Measurements from ENCODE around the gene ACOXL. TPM values are rescaled to one million over a fixed set of nuclear protein-coding genes. Genes with fewer than 3 reads are reported as not detected.

The ACOXL gene
- total and polyA plus RNA-seq, 9 donors = 0.08 to 0.56 (median 0.19) TPM

GRCh38 chr2:111145951-111146350 is 413.6 kb downstream of the ACOXL start:
- no peaks in the 10 kb centered on the region for H3K36me3 ChIP-seq (ENCODE audit: control insufficient read depth, insufficient read depth, low read length)
- DNase-seq = no peak

DNA sequence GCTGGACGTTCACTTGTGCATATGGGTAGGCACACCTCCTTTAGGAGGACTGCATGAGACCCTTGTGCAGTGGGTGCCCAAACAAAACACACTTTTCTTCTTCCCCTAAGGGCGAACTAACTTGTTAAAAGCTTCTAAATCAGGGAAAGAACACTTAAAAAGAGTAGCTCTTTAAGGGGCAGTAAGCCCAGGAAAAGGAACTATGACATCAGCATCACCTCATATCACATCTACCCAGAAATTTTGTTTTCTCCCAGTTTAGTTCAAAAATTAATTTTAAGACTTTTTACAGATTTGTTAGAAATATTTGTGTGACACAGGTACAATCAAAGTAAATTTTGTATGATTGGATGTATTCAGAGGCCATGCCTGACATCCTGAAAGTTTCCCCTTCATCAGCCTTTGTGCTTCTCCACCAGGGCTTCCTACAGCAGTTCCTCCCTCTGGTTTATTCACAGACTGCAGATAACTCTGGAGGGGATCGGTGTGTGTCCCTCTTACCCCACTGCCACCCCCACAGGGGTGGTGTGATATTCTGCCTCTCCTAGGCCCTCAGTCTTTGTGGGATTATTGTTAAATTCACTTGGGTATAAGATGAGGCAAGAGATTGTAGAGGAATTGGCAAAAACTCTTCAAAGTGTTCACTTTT is 416.0 kb downstream of the ACOXL start:
- H3K9me3 ChIP-seq (replicated peaks; ENCODE audit: control insufficient read depth, low read depth, low read length) = no peaks in the 10 kb centered on the region
- H3K4me1 ChIP-seq (ENCODE audit: control insufficient read depth, insufficient read depth, low read length) = no peaks in the 10 kb centered on the region
- peaks cover 11% of the 10 kb centered on the region for H3K36me3 ChIP-seq (ENCODE audit: control insufficient read depth, insufficient read depth, low read length)
- 90% methylated on average over 2 of the region's 3 CpGs for whole genome bisulfite sequencing (ENCODE audit: insufficient coverage)
- no peaks in the 10 kb centered on the region for H3K27me3 ChIP-seq (ENCODE audit: control insufficient read depth, insufficient read depth, low read length)
- peak overlapping the region; percentile 67 for H3K27ac ChIP-seq (ENCODE audit: low read length)
- no peak for DNase-seq
- H3K4me3 ChIP-seq (ENCODE audit: low read length) = no peak overlapping the region

More at GRCh38 chr2:111145951-111146350, 413.6 kb downstream of the ACOXL start:
- no CpG with 5 or more reads among the region's 2 CpGs for WGBS (ENCODE audit: insufficient coverage)
- Histone ChIP-seq H3K4me1 (ENCODE audit: control insufficient read depth, insufficient read depth, low read length) (no peaks in the 10 kb centered on the region), H3K9me3 (replicated peaks; ENCODE audit: control insufficient read depth, low read depth, low read length) (no peaks in the 10 kb centered on the region), H3K4me3 (ENCODE audit: low read length) (no peak overlapping the region), H3K27me3 (ENCODE audit: control insufficient read depth, insufficient read depth, low read length) (no peaks in the 10 kb centered on the region), H3K27ac (ENCODE audit: low read length) (no peak overlapping the region)

GRCh38 chr2:111148925-111149324 is 416.6 kb downstream of the ACOXL start:
- H3K4me3 ChIP-seq (ENCODE audit: low read length) = no peak overlapping the region
- no peaks in the 10 kb centered on the region for H3K27me3 ChIP-seq (ENCODE audit: control insufficient read depth, insufficient read depth, low read length)
- H3K9me3 ChIP-seq (replicated peaks; ENCODE audit: control insufficient read depth, low read depth, low read length) = no peaks in the 10 kb centered on the region
- H3K36me3 ChIP-seq (ENCODE audit: control insufficient read depth, insufficient read depth, low read length) = peaks cover 14% of the 10 kb centered on the region
- WGBS (ENCODE audit: insufficient coverage) = 83% methylated on average over 1 of the region's 8 CpGs
- peak overlapping the region; percentile 67 for H3K27ac ChIP-seq (ENCODE audit: low read length)
- no peaks in the 10 kb centered on the region for H3K4me1 ChIP-seq (ENCODE audit: control insufficient read depth, insufficient read depth, low read length)
- peak; percentile 28 for DNase-seq

DNA sequence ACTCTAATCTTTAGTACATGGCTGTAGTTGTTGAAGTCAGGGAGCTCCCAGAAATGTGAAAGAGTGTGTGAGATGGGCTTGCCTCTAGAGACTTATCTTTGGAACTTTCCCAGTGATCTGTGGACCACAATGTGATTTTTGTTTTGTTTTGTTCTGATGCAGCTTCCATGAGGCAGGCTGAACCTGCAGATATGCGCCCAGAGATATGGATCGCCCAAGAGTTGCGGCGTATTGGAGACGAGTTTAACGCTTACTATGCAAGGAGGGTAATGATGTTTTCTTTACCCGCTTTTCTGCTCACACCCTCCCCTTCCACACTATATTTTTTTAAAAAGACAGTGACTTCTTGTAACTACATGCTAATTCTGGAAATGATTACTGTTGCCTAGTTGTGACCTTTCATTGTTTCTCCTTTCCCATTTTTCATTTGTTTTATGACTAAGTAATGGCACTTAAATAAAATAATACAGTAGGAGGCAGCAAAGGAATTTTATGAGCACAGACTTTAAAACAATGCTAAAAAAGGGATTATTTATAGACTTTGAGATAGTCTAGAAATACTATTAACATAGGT is 417.6 kb downstream of the ACOXL start:
- H3K4me3 ChIP-seq (ENCODE audit: low read length) = no peak overlapping the region
- H3K27me3 ChIP-seq (ENCODE audit: control insufficient read depth, insufficient read depth, low read length) = no peaks in the 10 kb centered on the region
- no peaks in the 10 kb centered on the region for H3K9me3 ChIP-seq (replicated peaks; ENCODE audit: control insufficient read depth, low read depth, low read length)
- peaks cover 20% of the 10 kb centered on the region for H3K36me3 ChIP-seq (ENCODE audit: control insufficient read depth, insufficient read depth, low read length)
- no peak overlapping the region for H3K27ac ChIP-seq (ENCODE audit: low read length)
- no CpG with 5 or more reads among the region's 7 CpGs for WGBS (ENCODE audit: insufficient coverage)
- DNase-seq = no peak
- H3K4me1 ChIP-seq (ENCODE audit: control insufficient read depth, insufficient read depth, low read length) = no peaks in the 10 kb centered on the region

GRCh38 chr2:111154758-111155157 is 422.4 kb downstream of the ACOXL start:
- peaks cover 6% of the 10 kb centered on the region for H3K4me1 ChIP-seq (ENCODE audit: control insufficient read depth, insufficient read depth, low read length)
- H3K27ac ChIP-seq (ENCODE audit: low read length) = no peak overlapping the region
- H3K36me3 ChIP-seq (ENCODE audit: control insufficient read depth, insufficient read depth, low read length) = peaks cover 38% of the 10 kb centered on the region
- H3K27me3 ChIP-seq (ENCODE audit: control insufficient read depth, insufficient read depth, low read length) = no peaks in the 10 kb centered on the region
- no peaks in the 10 kb centered on the region for H3K9me3 ChIP-seq (replicated peaks; ENCODE audit: control insufficient read depth, low read depth, low read length)
- no peak for DNase-seq
- 90% methylated on average over 5 of the region's 6 CpGs for WGBS (ENCODE audit: insufficient coverage)
- no peak overlapping the region for H3K4me3 ChIP-seq (ENCODE audit: low read length)

DNA sequence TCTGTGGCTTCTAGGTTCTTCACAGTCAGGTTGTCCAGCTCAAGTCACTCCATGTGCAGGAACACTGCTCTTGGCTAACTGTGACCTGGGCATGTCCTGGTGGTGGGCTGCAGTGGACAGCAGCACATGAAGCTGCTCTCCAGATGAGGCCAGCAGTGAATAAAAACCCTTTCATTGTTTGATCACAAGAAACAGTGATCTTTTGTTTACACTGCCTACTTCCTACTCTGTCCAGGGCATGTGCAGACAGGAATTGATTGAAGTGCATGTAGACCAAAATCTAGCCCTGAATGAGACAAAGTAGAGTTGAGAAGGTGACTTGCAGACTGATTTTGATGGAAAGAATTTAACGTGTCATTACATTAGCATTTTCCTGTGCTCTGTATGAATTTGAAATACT is 423.2 kb downstream of the ACOXL start:
- Histone ChIP-seq H3K27me3 (ENCODE audit: control insufficient read depth, insufficient read depth, low read length) (no peaks in the 10 kb centered on the region), H3K27ac (ENCODE audit: low read length) (no peak overlapping the region), H3K36me3 (ENCODE audit: control insufficient read depth, insufficient read depth, low read length) (peaks cover 39% of the 10 kb centered on the region), H3K4me3 (ENCODE audit: low read length) (no peak overlapping the region), H3K9me3 (replicated peaks; ENCODE audit: control insufficient read depth, low read depth, low read length) (no peaks in the 10 kb centered on the region), H3K4me1 (ENCODE audit: control insufficient read depth, insufficient read depth, low read length) (peaks cover 9% of the 10 kb centered on the region)
- no CpG with 5 or more reads among the region's 1 CpG for WGBS (ENCODE audit: insufficient coverage)
- no peak for DNase-seq

DNA sequence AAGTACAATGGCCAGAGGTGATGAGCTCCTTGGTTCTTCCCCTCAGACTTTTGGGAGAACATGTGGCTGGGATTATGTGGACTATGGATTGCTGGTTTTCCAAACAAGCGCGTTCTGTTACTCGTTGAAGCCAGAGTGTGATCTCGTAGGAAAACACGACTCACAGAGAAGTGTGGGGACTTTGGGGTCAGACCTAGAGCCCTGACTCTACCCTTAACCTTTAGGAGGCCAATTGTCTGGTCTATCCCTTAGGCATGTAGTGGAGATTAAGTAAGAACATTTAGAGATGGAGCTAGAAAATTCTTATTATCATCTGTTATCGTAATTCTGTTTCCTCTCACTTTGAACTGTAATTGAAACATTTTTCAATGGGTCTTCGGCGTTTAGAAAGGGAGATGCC is 424.2 kb downstream of the ACOXL start:
- 63% methylated on average over 7 of the region's 8 CpGs for WGBS (ENCODE audit: insufficient coverage)
- Histone ChIP-seq H3K4me3 (ENCODE audit: low read length) (no peak overlapping the region), H3K36me3 (ENCODE audit: control insufficient read depth, insufficient read depth, low read length) (peaks cover 43% of the 10 kb centered on the region), H3K27me3 (ENCODE audit: control insufficient read depth, insufficient read depth, low read length) (no peaks in the 10 kb centered on the region), H3K9me3 (replicated peaks; ENCODE audit: control insufficient read depth, low read depth, low read length) (no peaks in the 10 kb centered on the region), H3K4me1 (ENCODE audit: control insufficient read depth, insufficient read depth, low read length) (peaks cover 17% of the 10 kb centered on the region), H3K27ac (ENCODE audit: low read length) (no peak overlapping the region)
- DNase-seq = no peak

- H3K4me3 ChIP-seq (ENCODE audit: low read length) = no peak overlapping the region
- H3K27ac ChIP-seq (ENCODE audit: low read length) = no peak overlapping the region
- no peak for DNase-seq
- H3K9me3 ChIP-seq (replicated peaks; ENCODE audit: control insufficient read depth, low read depth, low read length) = no peaks in the 10 kb centered on the region
- H3K4me1 ChIP-seq (ENCODE audit: control insufficient read depth, insufficient read depth, low read length) = peaks cover 24% of the 10 kb centered on the region
- H3K27me3 ChIP-seq (ENCODE audit: control insufficient read depth, insufficient read depth, low read length) = no peaks in the 10 kb centered on the region
- 57% methylated on average over 3 of the region's 5 CpGs for WGBS (ENCODE audit: insufficient coverage)
- peaks cover 36% of the 10 kb centered on the region for H3K36me3 ChIP-seq (ENCODE audit: control insufficient read depth, insufficient read depth, low read length)
Observed at GRCh38 chr2:111157071-111157661, 424.8 kb downstream of the ACOXL start.

DNA sequence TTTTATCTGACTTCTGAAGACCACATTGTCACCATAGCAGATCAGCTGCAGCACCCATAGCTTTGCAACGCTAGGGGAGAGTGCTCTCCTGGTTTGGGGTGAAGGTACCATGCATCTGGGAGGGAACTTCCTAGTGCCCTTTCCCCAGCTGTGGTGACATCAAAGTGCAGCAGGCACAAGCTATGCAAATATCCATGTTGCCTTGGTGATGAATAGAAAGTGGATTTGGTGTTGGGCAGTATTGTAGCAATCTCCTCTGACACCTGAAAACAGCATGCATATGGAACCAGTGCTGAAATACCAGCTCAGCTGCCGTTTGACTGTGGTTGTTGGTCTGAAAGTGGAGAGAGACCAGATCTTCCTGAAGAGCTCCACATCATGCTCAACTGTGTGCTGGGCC is 425.4 kb downstream of the ACOXL start:
- WGBS (ENCODE audit: insufficient coverage) = 60% methylated on average over 1 of the region's 2 CpGs
- DNase-seq = no peak
- Histone ChIP-seq H3K27ac (ENCODE audit: low read length) (no peak overlapping the region), H3K36me3 (ENCODE audit: control insufficient read depth, insufficient read depth, low read length) (peaks cover 32% of the 10 kb centered on the region), H3K4me1 (ENCODE audit: control insufficient read depth, insufficient read depth, low read length) (peaks cover 28% of the 10 kb centered on the region), H3K27me3 (ENCODE audit: control insufficient read depth, insufficient read depth, low read length) (no peaks in the 10 kb centered on the region), H3K4me3 (ENCODE audit: low read length) (no peak overlapping the region), H3K9me3 (replicated peaks; ENCODE audit: control insufficient read depth, low read depth, low read length) (no peaks in the 10 kb centered on the region)

DNA sequence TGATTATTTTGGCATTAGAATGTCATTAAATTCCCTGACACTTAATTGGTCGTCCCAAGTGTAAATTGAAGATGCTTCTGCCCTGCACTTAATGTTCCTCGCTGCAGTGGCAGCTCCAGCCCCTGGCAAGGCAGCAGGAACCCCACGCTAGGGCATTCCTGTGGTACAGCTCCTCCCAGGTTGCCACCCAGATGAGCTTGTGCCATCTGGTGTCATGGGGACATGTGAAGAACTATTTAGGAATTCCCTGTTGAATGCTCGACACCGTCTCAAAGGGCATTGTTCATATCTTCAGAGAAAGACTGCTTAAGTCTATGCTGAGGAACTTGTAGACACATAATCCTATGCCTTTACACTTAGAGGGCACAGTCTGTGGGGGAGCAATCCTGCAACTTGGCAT is 427.3 kb downstream of the ACOXL start:
- WGBS (ENCODE audit: insufficient coverage) = 58% methylated on average over 3 of the region's 5 CpGs

More for the DNA sequence above, 427.3 kb downstream of the ACOXL start:
- H3K9me3 ChIP-seq (replicated peaks; ENCODE audit: control insufficient read depth, low read depth, low read length) = no peaks in the 10 kb centered on the region
- H3K4me3 ChIP-seq (ENCODE audit: low read length) = no peak overlapping the region
- no peak for DNase-seq
- H3K27ac ChIP-seq (ENCODE audit: low read length) = no peak overlapping the region
- peaks cover 24% of the 10 kb centered on the region for H3K36me3 ChIP-seq (ENCODE audit: control insufficient read depth, insufficient read depth, low read length)
- H3K27me3 ChIP-seq (ENCODE audit: control insufficient read depth, insufficient read depth, low read length) = no peaks in the 10 kb centered on the region
- peaks cover 32% of the 10 kb centered on the region for H3K4me1 ChIP-seq (ENCODE audit: control insufficient read depth, insufficient read depth, low read length)

Measured in muscle of leg (tissue), 11 donors.